Nephron (organoid): Measurements from ENCODE around the gene AGR3.

Source experiments
- H3K27ac Mint-ChIP-seq, 3 experiments: 2 replicates each; pipeline ENCODE4 v1.8.0; 2020; ENCODE audit warnings: mixed read lengths in 3 of 3, mild to moderate bottlenecking in 2 of 3, moderate library complexity in 1 of 3
- H3K27me3 Mint-ChIP-seq: 2 replicates; pipeline ENCODE4 v1.8.0; 2021; ENCODE audit warnings: low read depth, mild to moderate bottlenecking, moderate library complexity, mixed read lengths
- H3K36me3 Mint-ChIP-seq: 2 replicates; pipeline ENCODE4 v1.8.0; 2020; ENCODE audit warnings: low read depth, mixed read lengths
- H3K4me1 Mint-ChIP-seq: 2 replicates; pipeline ENCODE4 v1.8.0; 2020; ENCODE audit warnings: mixed read lengths
- H3K4me3 Mint-ChIP-seq, 3 experiments: 2 replicates each; pipeline ENCODE4 v1.8.0; 2020; ENCODE audit warnings: mild to moderate bottlenecking in 3 of 3, mixed read lengths in 3 of 3, moderate library complexity in 2 of 3
- H3K9me3 Mint-ChIP-seq: 2 replicates; pipeline ENCODE4 v1.8.0; 2020; ENCODE audit warnings: mixed read lengths
- TF ChIP-seq, protein P1 (sequence below), 3 experiments: fragments of 200-600 bp; sonication (generic); IDR thresholded peaks; one replicate each; pipeline ENCODE4 v1.5.0; 2021; ENCODE audit warnings: antibody characterized with exemption in 3 of 3; ENCODE audit not compliant: unreplicated experiment in 3 of 3

AGR3 gene

DNA sequence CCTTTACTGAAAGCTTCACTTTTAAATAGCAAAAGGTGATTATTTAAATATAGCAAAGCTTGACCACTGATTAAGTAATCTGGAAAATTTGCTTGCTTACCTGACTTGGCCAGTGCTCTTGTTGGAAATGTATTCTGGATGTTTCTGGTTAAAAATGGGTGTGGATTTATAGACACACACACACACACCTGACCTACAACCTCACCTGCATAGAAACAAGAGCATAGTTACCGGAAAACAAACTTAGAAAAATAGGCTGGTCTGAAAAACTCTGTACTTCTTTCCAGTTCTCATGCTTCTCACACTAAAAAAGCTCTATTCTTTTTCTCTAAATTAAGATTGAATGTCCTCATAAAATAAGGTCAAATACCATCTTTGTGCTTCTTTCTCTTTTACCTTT is at the start of gene AGR3:
TSS of gene AGR3 (minus strand) at position 140 of the 400 bp plus-strand sequence. CDS start 3,365 bp downstream, outside the sequence.
- TF ChIP-seq, protein P1, sequence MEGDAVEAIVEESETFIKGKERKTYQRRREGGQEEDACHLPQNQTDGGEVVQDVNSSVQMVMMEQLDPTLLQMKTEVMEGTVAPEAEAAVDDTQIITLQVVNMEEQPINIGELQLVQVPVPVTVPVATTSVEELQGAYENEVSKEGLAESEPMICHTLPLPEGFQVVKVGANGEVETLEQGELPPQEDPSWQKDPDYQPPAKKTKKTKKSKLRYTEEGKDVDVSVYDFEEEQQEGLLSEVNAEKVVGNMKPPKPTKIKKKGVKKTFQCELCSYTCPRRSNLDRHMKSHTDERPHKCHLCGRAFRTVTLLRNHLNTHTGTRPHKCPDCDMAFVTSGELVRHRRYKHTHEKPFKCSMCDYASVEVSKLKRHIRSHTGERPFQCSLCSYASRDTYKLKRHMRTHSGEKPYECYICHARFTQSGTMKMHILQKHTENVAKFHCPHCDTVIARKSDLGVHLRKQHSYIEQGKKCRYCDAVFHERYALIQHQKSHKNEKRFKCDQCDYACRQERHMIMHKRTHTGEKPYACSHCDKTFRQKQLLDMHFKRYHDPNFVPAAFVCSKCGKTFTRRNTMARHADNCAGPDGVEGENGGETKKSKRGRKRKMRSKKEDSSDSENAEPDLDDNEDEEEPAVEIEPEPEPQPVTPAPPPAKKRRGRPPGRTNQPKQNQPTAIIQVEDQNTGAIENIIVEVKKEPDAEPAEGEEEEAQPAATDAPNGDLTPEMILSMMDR (IDR thresholded peaks at IDR 0.05; ENCODE audit: unreplicated experiment in 3 of 3) = no peak
- Mint-ChIP-seq H3K27me3 (no peaks in the 10 kb centered on the region), H3K9me3 (no peaks in the 10 kb centered on the region), H3K4me3 (no peak within 1 kb of the TSS), H3K36me3 (no peaks in the 10 kb centered on the region), H3K27ac (peak within 1 kb of the TSS in 1 of 3 experiments; percentile 43), H3K4me1 (no peaks in the 10 kb centered on the region)

DNA sequence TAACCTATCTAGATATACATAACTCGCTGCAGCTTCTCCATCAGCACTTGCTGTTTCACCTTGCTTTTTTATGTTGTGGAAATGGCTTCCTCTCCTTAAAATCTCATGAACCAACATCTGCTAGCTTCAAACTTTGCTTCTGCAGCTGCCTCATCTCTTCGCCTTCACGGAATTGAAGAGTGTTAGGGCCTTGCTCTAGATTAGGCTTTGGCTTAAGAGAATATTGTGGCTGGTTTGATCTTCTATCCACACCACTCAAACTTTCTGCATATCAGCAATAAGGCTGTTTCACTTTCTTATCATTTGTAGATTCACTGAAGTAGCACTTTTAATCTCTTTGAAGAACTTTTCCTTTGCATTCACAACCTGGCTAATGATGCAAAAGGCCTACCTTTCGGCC is 49.2 kb upstream of the AGR3 start:
- TF ChIP-seq, protein P1 (IDR thresholded peaks at IDR 0.05; ENCODE audit: unreplicated experiment in 3 of 3) = no peak
- Mint-ChIP-seq H3K27me3 (peaks cover 6% of the 10 kb centered on the region), H3K4me3 (no peak overlapping the region), H3K9me3 (peaks cover 3% of the 10 kb centered on the region), H3K4me1 (no peaks in the 10 kb centered on the region), H3K36me3 (no peaks in the 10 kb centered on the region), H3K27ac (no peak overlapping the region)

DNA sequence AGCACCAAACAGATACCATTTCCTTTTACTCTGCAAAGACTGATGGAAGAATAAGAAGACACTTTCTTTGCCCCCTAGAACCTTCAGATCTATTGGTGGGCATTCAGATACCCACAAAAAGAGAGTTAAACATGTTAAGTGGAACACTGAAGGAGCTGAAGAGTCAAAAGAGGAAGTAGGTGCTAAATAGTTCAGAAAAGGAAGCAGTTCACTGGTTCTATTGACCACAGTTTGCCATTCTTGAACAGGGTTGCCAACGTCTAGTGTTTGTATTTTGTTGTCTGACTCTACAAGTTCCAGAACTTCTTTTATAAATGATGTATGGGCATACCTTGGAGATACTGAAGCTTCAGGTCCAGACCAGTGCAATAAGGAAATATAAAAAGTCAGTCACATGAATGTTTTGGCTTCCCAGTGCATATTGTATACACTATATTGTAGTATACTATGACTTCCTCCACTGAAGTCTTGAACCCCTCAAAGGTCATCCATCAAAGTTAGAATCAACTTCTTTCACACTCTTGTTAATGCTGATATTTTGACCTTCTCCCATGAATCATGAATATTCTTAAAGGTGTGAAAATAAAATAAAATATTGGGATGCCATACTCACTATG is 47.5 kb upstream of the AGR3 start:
- H3K27ac Mint-ChIP-seq = no peak overlapping the region
- peaks cover 6% of the 10 kb centered on the region for H3K27me3 Mint-ChIP-seq
- peaks cover 3% of the 10 kb centered on the region for H3K9me3 Mint-ChIP-seq
- no peaks in the 10 kb centered on the region for H3K36me3 Mint-ChIP-seq
- H3K4me1 Mint-ChIP-seq = no peaks in the 10 kb centered on the region
- TF ChIP-seq, protein P1 (IDR thresholded peaks at IDR 0.05; ENCODE audit: unreplicated experiment in 3 of 3) = no peak
- H3K4me3 Mint-ChIP-seq = no peak overlapping the region

DNA sequence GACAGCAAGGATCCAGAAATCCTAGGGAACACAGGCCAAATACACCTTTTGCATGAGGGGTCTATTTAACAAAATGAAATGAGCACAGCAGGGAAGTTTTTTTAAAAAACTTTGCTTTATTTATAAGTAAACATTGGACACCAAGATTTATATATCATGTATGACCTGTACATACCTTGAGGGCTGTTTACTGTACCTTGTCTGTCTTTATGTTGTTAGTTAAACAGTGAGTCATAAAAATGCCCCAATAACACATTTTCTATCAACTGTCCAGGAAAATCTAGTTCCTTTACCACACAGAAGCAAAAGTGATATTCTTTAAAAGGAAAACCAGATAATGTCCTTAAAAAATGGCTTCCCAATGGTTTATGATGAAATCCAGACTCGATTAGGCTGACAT is 45.1 kb upstream of the AGR3 start:
- H3K4me3 Mint-ChIP-seq = no peak overlapping the region
- peaks cover 3% of the 10 kb centered on the region for H3K9me3 Mint-ChIP-seq
- H3K27me3 Mint-ChIP-seq = peaks cover 6% of the 10 kb centered on the region
- H3K4me1 Mint-ChIP-seq = peaks cover 7% of the 10 kb centered on the region
- no peaks in the 10 kb centered on the region for H3K36me3 Mint-ChIP-seq
- no peak overlapping the region for H3K27ac Mint-ChIP-seq
- TF ChIP-seq, protein P1 (IDR thresholded peaks at IDR 0.05; ENCODE audit: unreplicated experiment in 3 of 3) = no peak

DNA sequence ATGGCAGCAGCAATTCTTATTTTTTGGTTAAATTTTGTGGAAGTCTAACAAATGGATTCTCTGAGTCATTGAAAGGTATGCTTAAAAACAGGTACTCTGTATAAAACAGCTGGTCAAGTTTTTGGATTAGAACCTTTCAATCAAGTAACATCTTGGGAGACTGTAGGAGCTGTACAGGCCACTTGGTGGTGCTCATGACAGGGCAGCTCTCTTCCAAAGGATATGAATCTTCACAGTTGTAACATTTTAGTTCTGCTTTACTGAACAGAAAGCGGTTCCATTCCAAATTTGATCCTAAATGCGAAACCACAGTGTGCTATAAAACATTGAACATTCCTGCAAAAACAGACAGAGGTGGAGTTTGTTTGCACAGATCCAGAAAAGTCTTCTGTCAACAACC is 44.5 kb upstream of the AGR3 start:
- no peak overlapping the region for H3K4me3 Mint-ChIP-seq
- peaks cover 6% of the 10 kb centered on the region for H3K27me3 Mint-ChIP-seq
- no peak overlapping the region for H3K27ac Mint-ChIP-seq
- H3K36me3 Mint-ChIP-seq = no peaks in the 10 kb centered on the region
- TF ChIP-seq, protein P1 (IDR thresholded peaks at IDR 0.05; ENCODE audit: unreplicated experiment in 3 of 3) = peak; percentile 41 to 46 (median 44)
- H3K4me1 Mint-ChIP-seq = peaks cover 9% of the 10 kb centered on the region
- H3K9me3 Mint-ChIP-seq = peaks cover 3% of the 10 kb centered on the region

DNA sequence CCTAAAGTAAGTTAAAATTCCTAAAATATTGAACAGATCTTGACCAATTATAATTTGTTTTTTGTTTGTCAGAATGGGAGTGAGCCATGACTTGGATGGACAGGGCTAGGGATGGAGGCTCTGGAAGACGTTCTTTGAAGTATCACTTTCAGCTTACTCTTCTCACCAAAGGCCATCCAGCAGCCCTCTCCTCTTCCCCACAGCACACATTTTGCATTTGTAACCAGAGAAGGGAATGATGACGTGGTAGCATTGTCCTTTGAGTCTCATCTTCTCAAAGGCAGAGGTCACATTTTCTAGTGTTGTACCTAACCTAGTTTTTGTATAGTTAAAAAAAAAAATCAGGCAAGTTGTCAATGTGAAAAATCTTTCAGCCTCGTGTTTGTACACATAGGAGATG is 43.8 kb upstream of the AGR3 start:
- H3K9me3 Mint-ChIP-seq = peaks cover 3% of the 10 kb centered on the region
- peaks cover 6% of the 10 kb centered on the region for H3K27me3 Mint-ChIP-seq
- peaks cover 9% of the 10 kb centered on the region for H3K4me1 Mint-ChIP-seq
- TF ChIP-seq, protein P1 (IDR thresholded peaks at IDR 0.05; ENCODE audit: unreplicated experiment in 3 of 3) = no peak
- no peaks in the 10 kb centered on the region for H3K36me3 Mint-ChIP-seq
- H3K4me3 Mint-ChIP-seq = no peak overlapping the region
- H3K27ac Mint-ChIP-seq = no peak overlapping the region
